Measurements from ENCODE around the gene SLC16A7. TPM values are rescaled to one million over a fixed set of nuclear protein-coding genes. Genes with fewer than 3 reads are reported as not detected.
"Not testable (repeated sequence)": the region's sequence is repeated elsewhere in the genome, so short reads cannot be mapped to it uniquely, and the experiment has no call there.

The SLC16A7 gene
- total and polyA plus RNA-seq, 4 donors, result 3.4 to 22.9 (median 11.4) TPM

DNA sequence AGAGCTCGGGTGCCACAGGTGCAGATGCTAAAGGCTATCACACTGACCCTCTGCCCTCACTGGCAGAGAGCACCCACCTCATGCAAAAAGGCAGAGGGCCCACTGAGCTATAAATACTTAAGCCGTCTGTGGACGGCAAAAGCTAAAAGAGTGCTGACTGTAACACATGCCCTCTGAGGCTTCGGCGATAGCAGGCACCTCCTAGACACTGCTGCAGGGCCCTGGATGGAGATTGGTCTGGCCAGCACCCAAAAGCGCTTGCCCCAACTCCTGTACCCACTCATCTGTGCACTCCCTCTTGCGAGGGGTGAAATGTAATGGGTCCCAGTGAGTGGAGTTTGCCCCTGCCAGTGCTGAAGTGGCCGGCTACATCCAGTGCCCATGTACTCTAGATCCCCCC, 148.7 kb downstream of the SLC16A7 start:
- TF ChIP-seq, protein P1, sequence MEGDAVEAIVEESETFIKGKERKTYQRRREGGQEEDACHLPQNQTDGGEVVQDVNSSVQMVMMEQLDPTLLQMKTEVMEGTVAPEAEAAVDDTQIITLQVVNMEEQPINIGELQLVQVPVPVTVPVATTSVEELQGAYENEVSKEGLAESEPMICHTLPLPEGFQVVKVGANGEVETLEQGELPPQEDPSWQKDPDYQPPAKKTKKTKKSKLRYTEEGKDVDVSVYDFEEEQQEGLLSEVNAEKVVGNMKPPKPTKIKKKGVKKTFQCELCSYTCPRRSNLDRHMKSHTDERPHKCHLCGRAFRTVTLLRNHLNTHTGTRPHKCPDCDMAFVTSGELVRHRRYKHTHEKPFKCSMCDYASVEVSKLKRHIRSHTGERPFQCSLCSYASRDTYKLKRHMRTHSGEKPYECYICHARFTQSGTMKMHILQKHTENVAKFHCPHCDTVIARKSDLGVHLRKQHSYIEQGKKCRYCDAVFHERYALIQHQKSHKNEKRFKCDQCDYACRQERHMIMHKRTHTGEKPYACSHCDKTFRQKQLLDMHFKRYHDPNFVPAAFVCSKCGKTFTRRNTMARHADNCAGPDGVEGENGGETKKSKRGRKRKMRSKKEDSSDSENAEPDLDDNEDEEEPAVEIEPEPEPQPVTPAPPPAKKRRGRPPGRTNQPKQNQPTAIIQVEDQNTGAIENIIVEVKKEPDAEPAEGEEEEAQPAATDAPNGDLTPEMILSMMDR (IDR thresholded peaks at IDR 0.05; ENCODE audit: control extremely low read depth, extremely low read depth), result no peak
- H3K4me3 ChIP-seq, result no peak overlapping the region
- no peaks in the 10 kb centered on the region for H3K36me3 ChIP-seq (ENCODE audit: control insufficient read depth in 4 of 4, insufficient read depth in 4 of 4, low read length in 4 of 4)
- 95 to 97% methylated on average over 8 of the region's 8 CpGs for WGBS, 2 donors
- H3K9me3 ChIP-seq (ENCODE audit: control insufficient read depth in 4 of 4, insufficient read depth in 3 of 4, low read length in 3 of 4), result peaks cover 0 to 4% (median 0%) of the 10 kb centered on the region in 4 donors
- ATAC-seq (ENCODE audit: insufficient read depth, low FRiP score) (no peak), DNase-seq (no peak)
- no peaks in the 10 kb centered on the region for H3K27me3 ChIP-seq (ENCODE audit: control insufficient read depth in 3 of 3, insufficient read depth in 3 of 3, low read length in 2 of 3)
- H3K9ac ChIP-seq (ENCODE audit: insufficient read depth in 1 of 2, low read length in 2 of 2), result no peak overlapping the region
- H3K4me1 ChIP-seq (ENCODE audit: control insufficient read depth in 5 of 5, insufficient read depth in 5 of 5, low read length in 5 of 5), result peaks cover 0 to 3% (median 0%) of the 10 kb centered on the region in 5 donors
- no peak overlapping the region for H3K27ac ChIP-seq (ENCODE audit: low read depth in 1 of 2, low read length in 1 of 2)

DNA sequence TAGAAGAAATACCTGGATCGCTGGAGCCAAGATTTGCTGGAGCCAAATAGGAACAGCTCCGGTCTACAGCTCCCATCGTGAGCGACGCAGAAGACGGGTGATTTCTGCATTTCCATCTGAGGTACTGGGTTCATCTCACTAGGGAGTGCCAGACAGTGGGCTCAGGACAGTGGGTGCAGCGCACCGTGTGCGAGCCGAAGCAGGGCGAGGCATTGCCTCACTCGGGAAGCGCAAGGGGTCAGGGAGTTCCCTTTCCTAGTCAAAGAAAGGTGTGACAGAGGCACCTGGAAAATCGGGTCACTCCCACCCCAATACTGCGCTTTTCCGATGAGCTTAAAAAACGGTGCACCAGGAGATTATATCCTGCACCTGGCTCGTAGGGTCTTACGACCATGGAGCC, 155.3 kb downstream of the SLC16A7 start:
- not testable (repeated sequence) for DNase-seq; H3K9me3 ChIP-seq (ENCODE audit: control insufficient read depth in 4 of 4, insufficient read depth in 3 of 4, low read length in 3 of 4); ATAC-seq (ENCODE audit: insufficient read depth, low FRiP score)

DNA sequence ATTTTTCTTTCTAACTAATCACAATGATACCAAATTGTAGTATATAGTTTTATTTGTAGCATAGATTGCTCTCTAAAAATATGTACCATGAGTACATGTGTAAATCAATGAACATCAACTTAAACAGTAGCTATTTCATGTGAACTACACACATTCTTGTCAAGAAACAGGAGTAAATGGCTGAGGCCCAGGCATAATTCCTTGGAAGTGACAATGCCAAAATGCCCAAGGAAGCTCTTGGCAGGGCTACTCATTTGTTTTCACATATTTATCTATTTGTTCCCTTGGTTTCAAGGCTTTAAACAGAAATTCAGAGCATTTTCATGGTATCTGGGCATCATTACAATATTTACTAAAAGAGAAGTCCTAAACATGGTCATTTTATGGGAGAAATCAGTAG, 165.7 kb downstream of the SLC16A7 start:
- Histone ChIP-seq H3K9me3 (ENCODE audit: control insufficient read depth in 4 of 4, insufficient read depth in 3 of 4, low read length in 3 of 4) (no peaks in the 10 kb centered on the region), H3K4me3 (no peak overlapping the region), H3K9ac (ENCODE audit: insufficient read depth in 1 of 2, low read length in 2 of 2) (no peak overlapping the region), H3K4me1 (ENCODE audit: control insufficient read depth in 5 of 5, insufficient read depth in 5 of 5, low read length in 5 of 5) (no peaks in the 10 kb centered on the region), H3K27ac (ENCODE audit: low read depth in 1 of 2, low read length in 1 of 2) (no peak overlapping the region), H3K36me3 (ENCODE audit: control insufficient read depth in 4 of 4, insufficient read depth in 4 of 4, low read length in 4 of 4) (no peaks in the 10 kb centered on the region), H3K27me3 (ENCODE audit: control insufficient read depth in 3 of 3, insufficient read depth in 3 of 3, low read length in 2 of 3) (no peaks in the 10 kb centered on the region)
- no peak for ATAC-seq (ENCODE audit: insufficient read depth, low FRiP score)
- TF ChIP-seq, protein P1 (IDR thresholded peaks at IDR 0.05; ENCODE audit: control extremely low read depth, extremely low read depth), result no peak
- DNase-seq, result no peak

More for the DNA sequence above, 155.3 kb downstream of the SLC16A7 start:
- WGBS, 2 donors, result 93 to 97% methylated on average over 19 of the region's 19 CpGs
- not testable (repeated sequence) for H3K4me1 ChIP-seq (ENCODE audit: control insufficient read depth in 5 of 5, insufficient read depth in 5 of 5, low read length in 5 of 5); H3K27me3 ChIP-seq (ENCODE audit: control insufficient read depth in 3 of 3, insufficient read depth in 3 of 3, low read length in 2 of 3); H3K27ac ChIP-seq (ENCODE audit: low read depth in 1 of 2, low read length in 1 of 2); H3K36me3 ChIP-seq (ENCODE audit: control insufficient read depth in 4 of 4, insufficient read depth in 4 of 4, low read length in 4 of 4); H3K4me3 ChIP-seq; H3K9ac ChIP-seq (ENCODE audit: insufficient read depth in 1 of 2, low read length in 2 of 2)

- DNase-seq (no peak), ATAC-seq (ENCODE audit: insufficient read depth, low FRiP score) (no peak)
- Histone ChIP-seq H3K27me3 (ENCODE audit: control insufficient read depth in 3 of 3, insufficient read depth in 3 of 3, low read length in 2 of 3) (no peaks in the 10 kb centered on the region), H3K4me3 (no peak overlapping the region), H3K9ac (ENCODE audit: insufficient read depth in 1 of 2, low read length in 2 of 2) (no peak overlapping the region), H3K36me3 (ENCODE audit: control insufficient read depth in 4 of 4, insufficient read depth in 4 of 4, low read length in 4 of 4) (no peaks in the 10 kb centered on the region), H3K9me3 (ENCODE audit: control insufficient read depth in 4 of 4, insufficient read depth in 3 of 4, low read length in 3 of 4) (no peaks in the 10 kb centered on the region), H3K4me1 (ENCODE audit: control insufficient read depth in 5 of 5, insufficient read depth in 5 of 5, low read length in 5 of 5) (no peaks in the 10 kb centered on the region), H3K27ac (ENCODE audit: low read depth in 1 of 2, low read length in 1 of 2) (no peak overlapping the region)
- TF ChIP-seq, protein P1 (IDR thresholded peaks at IDR 0.05; ENCODE audit: control extremely low read depth, extremely low read depth), result no peak
Observed at GRCh38 chr12:59763835-59764234, 168.0 kb downstream of the SLC16A7 start.
